ENCODE data around the gene IGF1R.
A peak's percentile ranks its signal among the peaks of the same experiment; 100 is the strongest.

Gene IGF1R

DNA sequence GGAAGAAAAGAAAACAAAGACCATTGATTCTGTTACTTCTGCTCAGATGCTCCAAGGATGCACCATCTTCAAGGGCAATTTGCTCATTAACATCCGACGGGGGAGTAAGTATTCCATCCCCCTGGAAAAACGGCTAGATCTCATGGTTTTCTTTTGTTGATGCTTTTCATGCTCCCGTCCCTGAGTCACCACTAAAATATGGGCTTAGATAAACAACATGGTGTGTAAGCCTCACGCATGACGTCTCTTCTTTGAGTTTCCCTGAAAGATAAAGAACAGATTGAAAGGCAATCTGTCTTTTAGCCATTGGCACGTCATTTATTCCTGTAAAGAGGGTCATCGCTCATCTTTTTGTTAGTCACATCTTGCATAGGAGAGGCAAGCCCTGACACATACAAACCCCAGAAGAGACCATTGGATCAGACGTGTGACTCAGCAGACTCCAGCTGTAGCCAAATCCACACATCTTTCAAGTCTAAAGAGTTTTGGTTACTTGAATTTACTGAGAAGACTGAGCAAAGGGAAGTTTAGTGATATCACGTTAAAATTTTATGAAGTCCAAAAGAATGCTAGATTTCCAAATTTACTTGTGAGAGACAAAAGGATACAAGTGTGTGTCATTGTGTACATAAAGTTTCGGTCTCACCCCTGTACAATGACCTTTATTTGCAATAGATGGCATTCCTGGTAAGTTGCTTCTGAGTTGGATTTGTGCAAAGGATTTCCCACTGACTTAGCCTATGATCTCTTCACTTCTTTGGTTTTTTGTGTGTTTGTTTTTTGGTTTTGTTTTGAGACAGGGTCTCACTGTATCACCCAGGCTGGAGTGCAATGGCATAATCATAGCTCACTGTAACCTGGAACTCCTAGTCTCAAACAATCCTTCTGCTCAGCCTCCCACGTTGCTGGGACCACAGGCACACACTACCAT is 248.7 kb downstream of the IGF1R start:
- DNase-seq: peak; percentile 84 to 87

DNA sequence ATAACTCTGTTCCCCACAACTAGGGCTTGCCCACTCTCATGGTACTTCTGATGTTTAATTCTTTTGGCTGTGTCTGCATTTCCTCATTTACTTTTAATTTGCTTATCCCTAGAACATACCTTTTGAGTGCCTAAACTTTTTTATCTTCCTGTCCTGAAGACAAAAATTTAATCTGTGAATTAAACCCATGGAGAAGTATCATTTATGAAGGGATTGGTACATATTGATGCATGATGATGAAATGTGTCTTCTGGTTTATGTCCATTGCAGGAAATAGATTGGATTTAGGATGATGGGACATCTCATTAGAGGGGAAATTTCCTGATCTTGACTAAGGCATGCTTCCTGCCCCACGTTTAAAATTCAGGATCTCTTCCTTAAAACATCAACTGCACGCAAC is 249.8 kb downstream of the IGF1R start:
- DNase-seq: no peak

- peak; percentile 50 to 64 for DNase-seq
These were observed 251.1 kb downstream of the IGF1R start for GRCh38 chr15:98899272-98900021.

DNA sequence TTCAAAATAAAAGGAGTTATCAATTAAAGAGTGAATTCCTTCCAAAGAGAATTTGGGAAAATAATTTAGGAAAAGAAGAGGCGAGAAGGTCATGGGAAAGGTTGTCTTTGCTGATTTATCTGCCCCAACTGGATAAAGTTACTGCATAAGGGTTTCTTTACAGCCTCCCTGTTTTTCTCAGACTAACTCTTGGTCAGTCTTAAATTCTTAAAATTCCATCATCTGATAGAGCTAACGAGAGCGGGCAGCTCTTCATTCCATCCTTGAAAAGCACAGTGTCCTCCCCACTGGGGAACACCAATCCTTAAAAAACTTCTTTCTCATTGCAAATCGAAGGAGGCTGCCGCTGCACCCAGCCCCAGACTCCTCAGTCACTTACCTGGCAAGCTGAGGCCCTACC is 252.0 kb downstream of the IGF1R start:
- no peak for DNase-seq

- no peak for DNase-seq
These were observed 253.2 kb downstream of the IGF1R start for GRCh38 chr15:98901434-98902072.

DNA sequence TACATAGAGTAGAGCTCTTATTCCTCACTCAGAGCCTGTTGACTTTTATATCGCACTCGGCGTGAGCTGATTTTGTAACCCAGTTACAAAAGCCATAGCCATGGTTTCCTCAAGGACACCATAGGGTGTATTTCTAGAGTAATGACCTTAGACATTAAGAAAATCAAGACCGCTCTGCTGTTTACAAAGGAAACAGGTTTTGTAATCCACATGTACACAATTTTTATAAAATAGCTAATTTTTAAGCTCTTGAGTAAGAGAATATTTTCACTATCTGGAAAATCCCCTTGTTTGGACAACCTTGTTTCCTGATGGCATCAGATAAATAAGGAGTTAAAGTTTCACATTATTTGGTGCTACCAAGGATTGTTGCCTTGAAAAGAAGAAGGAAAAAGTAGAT is 254.6 kb downstream of the IGF1R start:
- no peak for DNase-seq

GRCh38 chr15:98903377-98904018 is 255.2 kb downstream of the IGF1R start:
- DNase-seq: no peak

GRCh38 chr15:98904544-98904943 is 256.2 kb downstream of the IGF1R start:
- peak; percentile 38 to 51 for DNase-seq

GRCh38 chr15:98905963-98906711 is 257.8 kb downstream of the IGF1R start:
- DNase-seq: no peak

GRCh38 chr15:98906712-98907083 is 258.4 kb downstream of the IGF1R start:
- DNase-seq: no peak

- DNase-seq: no peak
These were observed 259.7 kb downstream of the IGF1R start for GRCh38 chr15:98907927-98908471.

DNA sequence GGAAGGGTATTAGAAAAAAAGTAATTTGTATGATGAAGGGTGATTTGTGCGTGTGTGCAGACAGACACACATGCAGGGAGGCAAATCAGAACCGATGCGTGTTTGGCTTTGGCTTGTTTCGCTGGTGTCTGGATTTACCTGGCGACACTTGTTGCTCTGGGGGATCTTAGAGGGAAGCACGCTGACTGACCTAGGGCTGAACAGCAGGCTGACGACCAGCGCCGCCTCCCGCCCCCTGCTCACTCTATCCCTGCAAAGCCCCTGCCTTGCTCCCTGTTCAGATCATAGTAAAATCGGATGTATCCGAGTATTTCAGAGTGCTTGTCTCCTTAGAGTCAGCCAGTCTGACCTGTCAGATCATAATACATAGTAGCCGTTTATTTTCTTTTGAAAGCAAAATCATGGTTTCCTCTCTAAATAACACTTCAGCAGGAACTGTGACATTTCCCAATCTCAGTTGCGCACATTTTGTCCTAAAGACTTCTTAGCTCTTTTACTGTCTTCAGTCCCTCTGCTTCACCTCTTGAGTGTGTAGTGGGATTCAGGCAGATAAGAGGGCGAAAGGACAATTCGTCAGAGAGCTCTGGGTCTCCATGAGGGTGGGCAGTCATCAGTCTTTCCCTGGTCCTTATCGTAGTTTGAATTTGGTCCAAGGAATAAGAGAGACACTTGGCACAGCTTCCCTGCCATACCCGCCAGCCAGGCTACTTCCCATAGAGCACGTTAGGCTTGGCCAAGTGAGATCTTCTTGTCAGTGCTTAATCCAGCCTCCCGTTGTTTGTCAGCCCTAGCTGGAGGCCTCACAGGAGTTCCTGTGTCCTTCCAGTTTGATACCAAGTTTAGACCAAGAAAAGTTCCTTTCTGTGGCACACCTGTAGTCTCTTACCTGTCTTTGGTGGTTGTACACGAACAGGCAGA is 261.9 kb downstream of the IGF1R start:
- no peak for DNase-seq

DNA sequence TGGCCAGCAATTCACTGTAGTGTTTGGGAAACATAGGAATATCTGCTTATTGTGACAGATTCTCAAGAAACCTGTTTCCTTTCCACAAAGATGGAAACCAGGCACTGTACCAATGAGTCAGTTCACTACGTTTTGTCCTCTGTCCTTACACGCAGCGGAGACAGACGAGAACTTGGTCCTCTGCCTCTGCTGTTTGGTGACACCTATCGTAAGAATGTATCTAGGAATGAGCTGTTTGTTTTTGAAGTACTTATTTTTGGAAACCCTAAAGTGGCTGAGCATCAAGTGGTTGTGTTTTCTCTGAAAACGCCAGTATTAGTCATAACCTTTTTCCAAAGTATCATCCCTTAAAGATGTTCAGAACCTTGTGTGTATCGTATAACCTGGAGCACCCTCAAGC is 266.3 kb downstream of the IGF1R start:
- DNase-seq: no peak

- DNase-seq: no peak
These were observed 268.5 kb downstream of the IGF1R start for GRCh38 chr15:98916826-98917225.

DNA sequence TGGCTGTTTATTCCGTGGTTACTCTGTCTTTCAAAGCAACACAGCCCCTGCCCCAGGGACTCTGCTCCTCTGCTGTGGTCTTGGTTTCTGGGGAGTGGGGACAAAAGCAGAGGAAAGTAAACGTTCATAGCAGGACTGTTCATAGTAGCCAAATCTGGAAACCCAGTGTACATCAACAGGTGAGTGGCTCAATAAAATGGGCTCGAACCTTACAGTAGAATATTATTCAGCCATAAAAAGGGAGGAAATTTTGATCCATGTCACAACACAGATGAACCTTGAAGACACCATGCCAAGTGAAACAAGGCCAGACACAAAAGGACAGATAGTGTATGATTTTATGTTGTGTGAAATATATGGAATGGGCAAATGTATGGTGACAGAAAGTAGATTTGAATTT is 269.1 kb downstream of the IGF1R start:
- no peak for DNase-seq

GRCh38 chr15:98920091-98920880 is 271.9 kb downstream of the IGF1R start:
- no peak for DNase-seq

DNA sequence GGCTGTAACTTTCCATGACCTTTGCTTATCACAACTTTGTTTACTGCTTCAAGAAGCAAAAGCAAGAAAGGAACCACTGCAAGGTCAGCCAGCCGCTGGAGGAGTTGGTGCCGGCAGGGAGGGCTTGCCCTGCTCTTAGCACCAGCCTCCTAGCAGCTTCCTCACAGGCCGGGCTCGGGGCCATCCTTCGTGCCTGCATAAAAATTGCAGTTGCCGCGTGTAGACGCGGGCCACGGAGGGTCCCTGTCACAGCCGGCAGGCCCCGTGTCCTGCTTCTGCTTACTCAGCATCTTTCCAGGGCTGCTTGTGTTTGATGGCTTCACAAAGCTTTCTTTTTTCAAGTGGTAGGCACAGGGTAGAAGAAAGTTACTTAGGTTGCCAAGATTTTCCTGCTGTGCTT is 274.8 kb downstream of the IGF1R start:
- DNase-seq: no peak

GRCh38 chr15:98923579-98923978 is 275.2 kb downstream of the IGF1R start:
- no peak for DNase-seq

GRCh38 chr15:98924401-98925049 is 276.2 kb downstream of the IGF1R start:
- no peak for DNase-seq

DNA sequence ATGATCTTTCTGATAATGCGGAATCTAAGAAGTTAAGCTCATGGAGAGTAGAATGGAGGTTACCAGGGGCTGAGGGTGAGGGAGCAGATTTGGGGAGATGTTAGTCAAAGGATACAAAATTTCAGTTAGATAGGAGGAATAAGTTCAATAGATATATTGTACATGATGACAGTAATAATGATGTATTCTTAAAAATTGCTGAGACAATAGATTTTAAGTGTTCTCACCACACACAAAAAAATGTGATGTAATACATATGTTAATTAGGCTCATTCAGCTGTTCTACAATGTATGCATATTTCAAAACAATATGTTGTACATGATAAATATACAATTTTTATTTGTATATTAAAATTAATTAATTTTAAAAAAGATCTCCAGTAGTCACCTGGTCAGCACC is 277.9 kb downstream of the IGF1R start:
- DNase-seq: no peak

Data from SHP77 (cell line).